Measurements from ENCODE around the gene TRDMT1. TPM values are rescaled to one million over a fixed set of nuclear protein-coding genes. Genes with fewer than 3 reads are reported as not detected.

TRDMT1 gene
- polyA plus RNA-seq, 4 donors = 8.6 to 11.9 (median 10.8) TPM

GRCh38 chr10:17109475-17110207 is 91.8 kb downstream of the TRDMT1 start:
- DNase-seq (ENCODE audit: low read depth in 4 of 4, low spot score in 3 of 4) = no peak

DNA sequence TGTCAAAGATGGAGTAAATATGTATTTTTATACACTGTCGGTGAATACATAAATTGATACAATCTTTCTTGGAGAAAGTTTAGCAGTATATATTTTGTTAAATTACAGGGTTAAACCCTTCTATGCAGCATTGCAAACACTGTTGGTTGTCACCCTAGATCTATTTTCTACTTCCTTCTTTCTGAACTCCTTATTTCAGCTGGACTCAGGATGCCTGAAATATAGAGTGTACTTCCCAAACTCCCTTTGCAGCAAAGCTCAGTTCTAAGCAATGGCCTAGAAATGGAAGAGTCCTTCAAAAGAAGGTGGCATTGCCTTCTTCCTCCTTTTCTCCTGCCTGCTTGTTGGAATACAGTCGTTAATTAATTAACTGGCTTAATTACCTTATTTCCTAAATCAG is 92.4 kb downstream of the TRDMT1 start:
- DNase-seq (ENCODE audit: low read depth in 4 of 4, low spot score in 3 of 4) = no peak

- no peak for DNase-seq (ENCODE audit: low read depth in 4 of 4, low spot score in 3 of 4)
These were observed 94.5 kb downstream of the TRDMT1 start for GRCh38 chr10:17106991-17107390.

GRCh38 chr10:17101910-17102266 is 99.6 kb downstream of the TRDMT1 start:
- DNase-seq (ENCODE audit: low read depth in 4 of 4, low spot score in 3 of 4) = no peak

GRCh38 chr10:17101257-17101909 is 100.1 kb downstream of the TRDMT1 start:
- no peak for DNase-seq (ENCODE audit: low read depth in 4 of 4, low spot score in 3 of 4)

GRCh38 chr10:17100586-17100985 is 100.9 kb downstream of the TRDMT1 start:
- DNase-seq (ENCODE audit: low read depth in 4 of 4, low spot score in 3 of 4) = no peak

GRCh38 chr10:17098012-17098411 is 103.5 kb downstream of the TRDMT1 start:
- DNase-seq (ENCODE audit: low read depth in 4 of 4, low spot score in 3 of 4) = no peak

Other genes with a start within 250 kb of the TRDMT1 start
- 100 to 1,000 TPM; 165 to 260 (median 180) TPM for gene CUBN, start 71.9 kb downstream of the TRDMT1 start, polyA plus RNA-seq (ENCODE audit: insufficient read length in 4 of 4)
- gene VIM, start 26.6 kb upstream of the TRDMT1 start, polyA plus RNA-seq (ENCODE audit: insufficient read length in 4 of 4) = 1,000 to 10,000 TPM; 1,220 to 1,445 (median 1,244) TPM